22Rv1 (cell line): ENCODE results near the gene VSNL1.

ENCODE experiments used
- H3K27ac ChIP-seq: fragments of 450-650 bp; 2 replicates; pipeline ENCODE4 v1.5.1; 2017
- CTCF ChIP-seq: fragments of 450-650 bp; IDR thresholded peaks from 2 replicates; pipeline ENCODE4 v1.5.1; 2017; ENCODE audit warnings: mild to moderate bottlenecking
- ZFX ChIP-seq: fragments of 450-650 bp; IDR thresholded peaks from 2 replicates; pipeline ENCODE4 v1.6.1; 2017; ENCODE audit warnings: antibody characterized with exemption, borderline replicate concordance

Gene VSNL1

GRCh38 chr2:17604050-17604449, 63.6 kb downstream of the VSNL1 start:
- TF ChIP-seq CTCF: no peak
- TF ChIP-seq ZFX: no peak
- no peak overlapping the region for H3K27ac ChIP-seq

GRCh38 chr2:17605696-17606095, 65.2 kb downstream of the VSNL1 start:
- TF ChIP-seq CTCF (no peak), ZFX (no peak)
- no peak overlapping the region for H3K27ac ChIP-seq

- H3K27ac ChIP-seq: no peak overlapping the region
- TF ChIP-seq ZFX (no peak), CTCF (no peak)
Observed at GRCh38 chr2:17606851-17607250, 66.4 kb downstream of the VSNL1 start.

GRCh38 chr2:17607379-17607778, 66.9 kb downstream of the VSNL1 start:
- TF ChIP-seq ZFX (no peak), CTCF (no peak)
- H3K27ac ChIP-seq: no peak overlapping the region

GRCh38 chr2:17608251-17608650, 67.8 kb downstream of the VSNL1 start:
- no peak overlapping the region for H3K27ac ChIP-seq
- no peak for TF ChIP-seq CTCF
- no peak for TF ChIP-seq ZFX

- no peak overlapping the region for H3K27ac ChIP-seq
- TF ChIP-seq CTCF (no peak), ZFX (no peak)
Observed at GRCh38 chr2:17610521-17610920, 70.0 kb downstream of the VSNL1 start.

GRCh38 chr2:17611036-17611435, 70.5 kb downstream of the VSNL1 start:
- no peak for TF ChIP-seq CTCF
- TF ChIP-seq ZFX: no peak
- no peak overlapping the region for H3K27ac ChIP-seq
